ENCODE results near the gene CCL5. TPM values are rescaled to one million over a fixed set of nuclear protein-coding genes. Genes with fewer than 3 reads are reported as not detected.

Gene CCL5
- total RNA-seq, 2 experiments from 2014 or later: 35.6 to 40.1 TPM

DNA sequence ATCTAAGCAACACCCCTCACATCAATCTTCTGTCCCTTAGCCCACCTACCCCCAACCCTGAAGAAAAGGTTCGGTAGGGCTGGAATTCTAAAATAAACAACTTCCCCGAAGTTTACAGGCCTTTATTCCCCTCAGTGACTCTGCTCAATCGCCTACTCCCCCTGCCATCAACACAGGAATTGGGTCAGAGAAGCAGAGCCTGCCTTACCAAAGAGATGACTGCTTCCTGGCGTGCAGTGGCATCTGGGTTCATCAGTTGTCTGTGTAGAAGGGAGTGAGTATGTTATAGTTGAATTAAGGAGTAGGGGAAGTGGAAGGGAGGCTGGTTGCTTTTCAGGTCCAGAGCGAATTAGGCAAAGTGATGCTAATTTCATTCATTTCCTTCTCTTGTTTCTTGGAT, 24.2 kb downstream of the CCL5 start:
- Mint-ChIP-seq H3K27ac (no peak overlapping the region), H3K4me3 (no peak overlapping the region), H3K36me3 (ENCODE audit: low read depth) (peaks cover 10% of the 10 kb centered on the region), H3K4me1 (ENCODE audit: low read depth) (peaks cover 4% of the 10 kb centered on the region), H3K9me3 (no peaks in the 10 kb centered on the region), H3K27me3 (no peaks in the 10 kb centered on the region)
- POLR2A ChIA-PET: interaction anchor here (0.6 to 2.9 kb wide), 3 partner anchors 13 to 16 kb away, joined by 3 to 8 read pairs (median 3); partner anchors contain the start of gene HEATR9
- TF ChIP-seq, protein P1, sequence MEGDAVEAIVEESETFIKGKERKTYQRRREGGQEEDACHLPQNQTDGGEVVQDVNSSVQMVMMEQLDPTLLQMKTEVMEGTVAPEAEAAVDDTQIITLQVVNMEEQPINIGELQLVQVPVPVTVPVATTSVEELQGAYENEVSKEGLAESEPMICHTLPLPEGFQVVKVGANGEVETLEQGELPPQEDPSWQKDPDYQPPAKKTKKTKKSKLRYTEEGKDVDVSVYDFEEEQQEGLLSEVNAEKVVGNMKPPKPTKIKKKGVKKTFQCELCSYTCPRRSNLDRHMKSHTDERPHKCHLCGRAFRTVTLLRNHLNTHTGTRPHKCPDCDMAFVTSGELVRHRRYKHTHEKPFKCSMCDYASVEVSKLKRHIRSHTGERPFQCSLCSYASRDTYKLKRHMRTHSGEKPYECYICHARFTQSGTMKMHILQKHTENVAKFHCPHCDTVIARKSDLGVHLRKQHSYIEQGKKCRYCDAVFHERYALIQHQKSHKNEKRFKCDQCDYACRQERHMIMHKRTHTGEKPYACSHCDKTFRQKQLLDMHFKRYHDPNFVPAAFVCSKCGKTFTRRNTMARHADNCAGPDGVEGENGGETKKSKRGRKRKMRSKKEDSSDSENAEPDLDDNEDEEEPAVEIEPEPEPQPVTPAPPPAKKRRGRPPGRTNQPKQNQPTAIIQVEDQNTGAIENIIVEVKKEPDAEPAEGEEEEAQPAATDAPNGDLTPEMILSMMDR (IDR thresholded peaks at IDR 0.05): no peak
- intact Hi-C loops (cut with DNase I, micrococcal nuclease): loop anchor here in 1 of 2 experiments (10.0 kb wide), 1 partner anchor 219 kb away; no protein-coding TSS in a partner anchor
- H3K36me3 ChIP-seq (ENCODE audit: insufficient read depth, low read length): peaks cover 10% of the 10 kb centered on the region
- DNase-seq (no peak), ATAC-seq (ENCODE audit: poor library complexity) (no peak)
- no peak overlapping the region for H3K27ac ChIP-seq (ENCODE audit: low read depth in 1 of 2, low read length in 2 of 2)
- H3K4me3 ChIP-seq (ENCODE audit: low read length): no peak overlapping the region
- H3K27me3 ChIP-seq (ENCODE audit: control insufficient read depth in 1 of 2, insufficient read depth in 2 of 2, low read length in 2 of 2): no peaks in the 10 kb centered on the region
- H3K4me1 ChIP-seq (ENCODE audit: insufficient read depth, low read length): peaks cover 12% of the 10 kb centered on the region
- CTCF ChIA-PET: no interaction called here
- H3K9me3 ChIP-seq (ENCODE audit: control insufficient read depth in 1 of 2, insufficient read depth in 1 of 2, low read length in 2 of 2): no peaks in the 10 kb centered on the region

DNA sequence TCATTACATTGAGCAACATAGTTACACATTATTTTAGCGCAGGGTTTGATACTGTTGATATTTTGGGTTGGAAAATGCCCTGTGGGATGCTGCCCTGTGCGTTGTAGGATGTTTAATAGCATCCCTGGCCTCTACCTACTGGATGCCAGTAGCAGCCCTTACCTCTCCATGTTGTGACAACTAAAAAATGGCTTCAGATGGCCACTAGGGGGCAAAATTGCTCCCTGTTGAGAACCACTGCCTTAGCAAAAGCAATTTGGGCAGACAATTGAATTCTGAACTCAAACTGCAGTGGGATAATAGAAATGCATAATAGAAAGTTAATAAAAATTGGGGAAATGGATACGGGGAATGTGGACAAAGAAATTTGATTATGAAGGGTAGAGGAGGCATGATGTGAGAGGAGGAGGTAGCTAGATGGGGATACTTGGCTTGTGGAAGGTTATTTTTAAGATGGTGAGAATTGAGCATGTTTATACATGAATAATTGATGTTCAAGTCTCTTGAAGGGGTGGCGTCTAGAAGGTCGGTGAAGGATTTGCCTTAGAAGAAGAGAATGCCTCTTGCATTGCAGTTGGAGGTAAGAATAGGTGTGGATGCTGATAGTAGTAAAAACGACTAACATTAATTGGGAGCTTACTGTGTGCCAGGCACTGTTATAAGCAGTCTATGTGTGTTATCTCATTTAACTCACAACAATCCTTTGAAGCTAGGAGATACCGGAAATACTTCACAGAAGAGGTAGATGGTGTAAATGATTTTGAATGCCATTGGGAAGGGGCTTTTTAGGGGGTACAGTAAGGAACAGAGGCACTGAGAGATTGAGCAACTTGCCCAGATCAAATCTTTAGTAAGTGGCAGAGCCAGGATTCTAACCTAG, 30.5 kb downstream of the CCL5 start:
- TF ChIP-seq, protein P1 (IDR thresholded peaks at IDR 0.05): peak; percentile 83
- H3K9me3 Mint-ChIP-seq: no peaks in the 10 kb centered on the region
- no peaks in the 10 kb centered on the region for H3K27me3 Mint-ChIP-seq
- H3K4me3 ChIP-seq (ENCODE audit: low read length): no peak overlapping the region
- no peak overlapping the region for H3K27ac ChIP-seq (ENCODE audit: low read depth in 1 of 2, low read length in 2 of 2)
- POLR2A ChIA-PET: interaction anchor here (0.7 to 1.1 kb wide), 3 partner anchors 11 to 57 kb away, joined by 3 to 4 read pairs (median 3); no protein-coding TSS in a partner anchor
- H3K27ac Mint-ChIP-seq: peak overlapping the region; percentile 9
- no peak overlapping the region for H3K4me3 Mint-ChIP-seq
- CTCF ChIA-PET: interaction anchor here (0.9 to 1.1 kb wide), 2 partner anchors 85 to 86 kb away, joined by 3 to 4 read pairs; no protein-coding TSS in a partner anchor
- peaks cover 42% of the 10 kb centered on the region for H3K36me3 ChIP-seq (ENCODE audit: insufficient read depth, low read length)
- DNase-seq (peak in 13 of 14 experiments; percentile 14 to 80 (median 35)), ATAC-seq (ENCODE audit: poor library complexity) (peak; percentile 51)
- H3K4me1 ChIP-seq (ENCODE audit: insufficient read depth, low read length): no peaks in the 10 kb centered on the region
- intact Hi-C loops (cut with DNase I, micrococcal nuclease): loop anchor here in 1 of 2 experiments (5.0 to 10.0 kb wide), 4 partner anchors 93 to 645 kb away; partner anchors contain the start of gene LYZL6
- H3K4me1 Mint-ChIP-seq (ENCODE audit: low read depth): peaks cover 16% of the 10 kb centered on the region
- H3K9me3 ChIP-seq (ENCODE audit: control insufficient read depth in 1 of 2, insufficient read depth in 1 of 2, low read length in 2 of 2): no peaks in the 10 kb centered on the region
- no peaks in the 10 kb centered on the region for H3K27me3 ChIP-seq (ENCODE audit: control insufficient read depth in 1 of 2, insufficient read depth in 2 of 2, low read length in 2 of 2)
- H3K36me3 Mint-ChIP-seq (ENCODE audit: low read depth): peaks cover 61% of the 10 kb centered on the region

DNA sequence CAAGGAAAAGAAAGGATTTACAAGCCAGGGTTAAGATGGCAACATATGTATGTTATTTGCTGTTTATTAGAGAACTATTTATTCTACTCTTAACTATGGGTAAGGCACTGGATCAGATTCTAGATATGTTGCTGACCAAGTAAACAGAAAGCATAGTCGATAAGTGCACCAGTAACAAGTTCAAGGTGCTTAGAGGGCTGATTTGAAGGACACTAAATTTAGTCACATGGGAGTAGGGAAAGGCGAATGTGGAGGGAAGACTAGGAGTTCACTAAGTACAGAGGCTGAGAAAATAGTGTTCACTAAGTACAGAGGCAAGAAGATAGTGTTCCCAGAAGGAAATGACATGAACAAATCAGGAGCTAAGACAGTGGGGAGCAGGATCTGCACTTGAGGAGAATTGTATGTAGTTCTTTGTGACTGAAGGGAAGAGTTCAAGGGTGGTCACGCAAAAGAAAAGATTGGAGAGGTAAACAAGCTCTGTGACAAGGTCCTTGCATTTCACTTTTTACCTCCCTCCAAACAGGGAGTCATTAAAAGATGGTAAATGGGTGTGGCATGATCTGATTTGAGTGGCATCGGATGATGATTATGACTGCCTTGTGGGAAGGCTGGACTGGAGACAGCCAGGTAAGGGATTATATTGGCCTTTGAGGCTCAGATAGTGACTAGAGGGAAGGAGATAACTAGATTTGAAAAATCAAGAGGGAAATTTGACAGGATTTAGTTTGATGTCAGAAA, 32.4 kb downstream of the CCL5 start:
- ATAC-seq (ENCODE audit: poor library complexity): no peak
- Mint-ChIP-seq H3K9me3 (no peaks in the 10 kb centered on the region), H3K27me3 (no peaks in the 10 kb centered on the region), H3K27ac (peak overlapping the region; percentile 28), H3K4me3 (no peak overlapping the region), H3K36me3 (ENCODE audit: low read depth) (peaks cover 75% of the 10 kb centered on the region), H3K4me1 (ENCODE audit: low read depth) (peaks cover 16% of the 10 kb centered on the region)
- POLR2A ChIA-PET: interaction anchor here (1.3 kb wide), 1 partner anchor 84 kb away, joined by 3 read pairs; no protein-coding TSS in a partner anchor
- no peak for DNase-seq
- Histone ChIP-seq H3K4me3 (ENCODE audit: low read length) (no peak overlapping the region), H3K27ac (ENCODE audit: low read depth in 1 of 2, low read length in 2 of 2) (no peak overlapping the region), H3K27me3 (ENCODE audit: control insufficient read depth in 1 of 2, insufficient read depth in 2 of 2, low read length in 2 of 2) (no peaks in the 10 kb centered on the region), H3K4me1 (ENCODE audit: insufficient read depth, low read length) (no peaks in the 10 kb centered on the region), H3K36me3 (ENCODE audit: insufficient read depth, low read length) (peaks cover 58% of the 10 kb centered on the region), H3K9me3 (ENCODE audit: control insufficient read depth in 1 of 2, insufficient read depth in 1 of 2, low read length in 2 of 2) (no peaks in the 10 kb centered on the region)
- CTCF ChIA-PET: interaction anchor here (1.1 to 1.4 kb wide), 2 partner anchors 23 to 83 kb away, joined by 3 to 4 read pairs; no protein-coding TSS in a partner anchor
- TF ChIP-seq, protein P1 (IDR thresholded peaks at IDR 0.05): no peak
- intact Hi-C loops (cut with DNase I, micrococcal nuclease): loop anchor here in 1 of 2 experiments (5.0 to 10.0 kb wide), 3 partner anchors 94 to 647 kb away; partner anchors contain the start of gene LYZL6
